Ovary (tissue), 9 donors: ENCODE data around the gene RNF123. TPM values are rescaled to one million over a fixed set of nuclear protein-coding genes. Genes with fewer than 3 reads are reported as not detected.

Experiments used
- DNase-seq, 5 donors: peaks; one replicate each; pipeline ENCODE4 v3.0.0-alpha.2; 2019 to 2020
- H3K27ac ChIP-seq, 2 donors: fragments of 200-600 bp; one replicate each; pipeline versions ENCODE4 v1.5.1 to v1.8.0; 2019 to 2022
- H3K27me3 ChIP-seq: fragments of 200-600 bp; one replicate; pipeline ENCODE4 v1.8.0; 2022
- H3K36me3 ChIP-seq: fragments of 200-600 bp; sonication (generic); one replicate; pipeline ENCODE4 v1.5.1; 2019
- H3K4me1 ChIP-seq: one replicate; pipeline ENCODE4 v1.8.1; 2013; ENCODE audit warnings: mild to moderate bottlenecking, moderate library complexity; ENCODE audit not compliant: insufficient read depth
- H3K4me3 ChIP-seq: fragments of 200-600 bp; sonication (generic); one replicate; pipeline ENCODE4 v1.5.1; 2017
- H3K9me3 ChIP-seq, 2 donors: fragments of 200-600 bp in 1 of 2; sonication (generic) in 1 of 2; one replicate each; pipeline versions ENCODE4 v1.5.1 to v1.8.1; 2013 to 2019; ENCODE audit warnings: mild to moderate bottlenecking in 1 of 2, moderate library complexity in 1 of 2
- EP300 ChIP-seq: sonication (generic); formaldehyde crosslinking; IDR thresholded peaks from one replicate; pipeline ENCODE4 v1.6.1; 2017; ENCODE audit warnings: antibody characterized with exemption
- POLR2A ChIP-seq: fragments of 450-650 bp; IDR thresholded peaks from one replicate; pipeline ENCODE4 v1.6.1; 2017; ENCODE audit warnings: antibody characterized with exemption, mild to moderate bottlenecking, moderate library complexity
- WGBS, 3 donors: extraction: QIAGEN DNeasy Blood & Tissue Kit in 1 of 3; methylation state at CpG; one replicate each; pipeline versions ENCODE4 v1.1.5 to v1.1.7; 2013 to 2017; 5-methylcytosine and 5-hydroxymethylcytosine counted together
- intact Hi-C, 4 donors: fragments of 100-400 bp; cut with DNase I; formaldehyde crosslinking; loops; one replicate each; pipeline versions ENCODE4 v1.11.0 to v1.15.1; 2022 to 2023
- polyA plus RNA-seq, 2 donors: library from polyadenylated mRNA; stranded (reverse); fragments of 200-250 nt in 1 of 2; fragments of 350-450 nt in 1 of 2; fragmentation: Illumina TruSeq in 1 of 2; extraction: RNeasy Lipid Tissue Mini Kit (QIAGEN cat#74804) in 1 of 2; gene quantifications; one replicate each; pipeline ENCODE4 v1.2.3, GENCODE V29; 2013 to 2014
- total RNA-seq, 7 donors: library from RNA; depleted of rRNA in 2 of 7; stranded (reverse); fragments of >200 nt in 2 of 7; fragmentation: NEBNext Ultra II Directional in 3 of 7; extraction: Animal tissue kit (Norgen Biotek cat#: 25700) in 3 of 7; gene quantifications; one replicate each; pipeline versions ENCODE4 v1.1.0 to v1.2.4, GENCODE V29; 2016 to 2023
- TF ChIP-seq, protein P1 (sequence below), 3 donors: fragments of 450-650 bp in 2 of 3; fragments of 200-600 bp in 1 of 3; IDR thresholded peaks; one replicate each; pipeline versions ENCODE4 v1.5.1 to v1.8.0; 2016 to 2022; ENCODE audit warnings: antibody characterized with exemption in 3 of 3, mild to moderate bottlenecking in 1 of 3
- donor health status: DM: no; HTN: no; CAD: no; lungs with moderate emphysema.
- donor health status: DM: no; HTN: no; CAD: no.
- donor health status: Bipolar disorder and iron deficiency.
- donor health status: DM: yes; HTN: yes; CAD: no.
- donor health status: DM: no; HTN: no; CAD: no.
- donor health status: DM: yes; HTN: yes; CAD: no.

The RNF123 gene
- total and polyA plus RNA-seq, 9 donors: 15.9 to 37.6 (median 24.0) TPM

DNA sequence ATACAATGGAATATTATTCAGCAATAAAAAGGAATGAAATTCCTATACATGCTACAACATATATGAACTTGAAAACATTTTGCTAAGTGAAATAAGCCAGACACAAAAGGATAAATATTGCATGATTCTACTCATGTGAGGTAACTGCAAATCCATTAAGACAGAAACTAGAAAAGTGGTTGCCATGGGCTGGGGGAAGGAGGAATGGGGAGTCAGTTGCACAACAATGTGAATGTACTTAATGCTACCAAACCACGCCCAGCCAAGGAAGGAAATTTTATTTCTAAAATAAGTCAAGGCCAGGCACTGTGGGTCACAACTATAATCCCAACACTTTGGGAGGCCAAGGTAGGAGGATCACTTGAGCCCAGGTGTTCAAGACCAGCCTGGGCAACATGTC, 44.2 kb downstream of the RNF123 start:
- WGBS, 3 donors: 83 to 100% (median 88%) methylated on average over 1 of the region's 1 CpG
- Histone ChIP-seq H3K27me3 (no peaks in the 10 kb centered on the region), H3K9me3 (no peaks in the 10 kb centered on the region), H3K4me1 (no peaks in the 10 kb centered on the region), H3K4me3 (no peak overlapping the region), H3K36me3 (no peaks in the 10 kb centered on the region), H3K27ac (no peak overlapping the region)
- no peak for DNase-seq
- TF ChIP-seq EP300 (no peak), POLR2A (no peak)
- intact Hi-C loops: no loop called here

DNA sequence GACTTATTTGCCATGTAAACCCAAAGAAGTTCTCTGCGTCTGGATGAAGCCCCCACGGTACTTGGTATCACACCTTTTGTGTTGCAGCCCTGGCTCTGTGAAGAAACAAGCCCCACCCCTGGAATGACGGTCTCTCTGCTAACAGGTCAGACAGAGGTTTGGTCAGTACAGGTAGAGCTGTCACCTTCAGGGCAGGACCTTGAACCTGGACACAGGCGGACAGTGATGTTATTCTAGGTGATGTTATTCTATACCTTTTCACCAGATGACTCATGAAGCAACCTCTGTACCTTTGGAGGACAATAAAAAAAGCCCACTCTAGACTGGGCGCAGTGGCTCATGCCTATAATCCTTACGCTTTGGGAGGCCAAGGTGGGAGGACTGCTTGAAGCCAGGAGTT, 45.4 kb downstream of the RNF123 start:
- H3K27ac ChIP-seq: no peak overlapping the region
- TF ChIP-seq, protein P1, sequence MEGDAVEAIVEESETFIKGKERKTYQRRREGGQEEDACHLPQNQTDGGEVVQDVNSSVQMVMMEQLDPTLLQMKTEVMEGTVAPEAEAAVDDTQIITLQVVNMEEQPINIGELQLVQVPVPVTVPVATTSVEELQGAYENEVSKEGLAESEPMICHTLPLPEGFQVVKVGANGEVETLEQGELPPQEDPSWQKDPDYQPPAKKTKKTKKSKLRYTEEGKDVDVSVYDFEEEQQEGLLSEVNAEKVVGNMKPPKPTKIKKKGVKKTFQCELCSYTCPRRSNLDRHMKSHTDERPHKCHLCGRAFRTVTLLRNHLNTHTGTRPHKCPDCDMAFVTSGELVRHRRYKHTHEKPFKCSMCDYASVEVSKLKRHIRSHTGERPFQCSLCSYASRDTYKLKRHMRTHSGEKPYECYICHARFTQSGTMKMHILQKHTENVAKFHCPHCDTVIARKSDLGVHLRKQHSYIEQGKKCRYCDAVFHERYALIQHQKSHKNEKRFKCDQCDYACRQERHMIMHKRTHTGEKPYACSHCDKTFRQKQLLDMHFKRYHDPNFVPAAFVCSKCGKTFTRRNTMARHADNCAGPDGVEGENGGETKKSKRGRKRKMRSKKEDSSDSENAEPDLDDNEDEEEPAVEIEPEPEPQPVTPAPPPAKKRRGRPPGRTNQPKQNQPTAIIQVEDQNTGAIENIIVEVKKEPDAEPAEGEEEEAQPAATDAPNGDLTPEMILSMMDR (IDR thresholded peaks at IDR 0.05): no peak
- TF ChIP-seq EP300 (no peak), POLR2A (no peak)
- 90 to 91% (median 91%) methylated on average over 6 of the region's 6 CpGs for WGBS, 3 donors
- H3K36me3 ChIP-seq: no peaks in the 10 kb centered on the region
- intact Hi-C loops: no loop called here
- no peaks in the 10 kb centered on the region for H3K4me1 ChIP-seq
- no peaks in the 10 kb centered on the region for H3K27me3 ChIP-seq
- H3K4me3 ChIP-seq: no peak overlapping the region
- no peaks in the 10 kb centered on the region for H3K9me3 ChIP-seq
- no peak for DNase-seq

DNA sequence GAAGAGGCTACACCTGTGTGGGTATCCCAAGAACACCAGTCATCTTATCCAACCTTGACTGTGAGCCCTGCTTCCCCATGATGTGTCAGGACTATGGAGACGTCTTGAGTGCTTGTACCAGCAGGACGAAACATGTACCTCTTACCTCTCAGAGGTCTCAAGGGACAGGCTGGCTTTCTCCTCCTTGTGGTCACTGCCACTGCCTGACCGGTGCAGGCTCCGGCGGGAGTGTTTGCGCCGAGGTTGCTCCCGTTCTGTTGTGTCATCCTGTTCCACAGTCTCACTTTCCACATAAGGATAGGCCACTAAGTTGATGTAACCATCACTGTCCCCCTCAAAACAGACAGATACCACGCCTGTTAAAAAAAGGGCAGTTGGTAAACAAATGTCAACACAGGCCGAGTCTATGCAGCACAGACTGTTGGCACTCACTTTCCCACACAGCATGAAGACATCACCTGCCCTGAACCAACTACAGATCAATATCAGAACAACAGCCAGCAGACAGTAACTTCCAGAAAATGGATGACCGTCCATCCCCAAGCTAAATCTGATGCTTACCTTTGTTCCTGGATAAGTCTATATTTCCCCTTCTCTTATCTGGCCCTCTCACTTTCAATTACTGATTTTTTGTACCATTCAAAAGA, 48.8 kb downstream of the RNF123 start:
- Histone ChIP-seq H3K27me3 (no peaks in the 10 kb centered on the region), H3K4me1 (no peaks in the 10 kb centered on the region), H3K27ac (no peak overlapping the region), H3K4me3 (no peak overlapping the region), H3K36me3 (no peaks in the 10 kb centered on the region), H3K9me3 (no peaks in the 10 kb centered on the region)
- TF ChIP-seq EP300: no peak
- TF ChIP-seq POLR2A: no peak
- TF ChIP-seq, protein P1 (IDR thresholded peaks at IDR 0.05): no peak
- intact Hi-C loops: no loop called here
- 93 to 96% (median 95%) methylated on average over 11 of the region's 11 CpGs for WGBS, 3 donors
- DNase-seq: no peak

DNA sequence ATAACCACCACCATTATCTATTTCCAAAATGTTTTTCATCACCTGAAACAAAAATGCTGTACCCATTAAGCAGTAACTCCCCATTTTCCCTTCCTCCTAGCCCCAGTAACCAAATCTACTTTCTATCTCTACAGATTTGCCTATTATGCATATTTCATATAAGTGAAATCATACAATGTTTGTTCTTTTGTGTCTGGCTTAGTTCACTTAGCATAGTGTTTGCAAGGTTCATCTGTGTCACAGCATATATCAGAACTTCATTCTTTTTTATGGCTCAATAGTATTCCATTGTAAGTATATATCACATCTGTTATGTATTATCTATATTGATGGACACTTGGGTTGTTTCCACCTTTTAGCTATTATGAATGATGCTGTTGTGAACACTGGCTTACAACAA, 51.1 kb downstream of the RNF123 start:
- Histone ChIP-seq H3K4me3 (no peak overlapping the region), H3K4me1 (no peaks in the 10 kb centered on the region), H3K9me3 (no peaks in the 10 kb centered on the region), H3K27ac (no peak overlapping the region), H3K27me3 (no peaks in the 10 kb centered on the region), H3K36me3 (no peaks in the 10 kb centered on the region)
- intact Hi-C loops: no loop called here
- TF ChIP-seq EP300: no peak
- no peak for TF ChIP-seq POLR2A
- TF ChIP-seq, protein P1 (IDR thresholded peaks at IDR 0.05): no peak
- DNase-seq: no peak

DNA sequence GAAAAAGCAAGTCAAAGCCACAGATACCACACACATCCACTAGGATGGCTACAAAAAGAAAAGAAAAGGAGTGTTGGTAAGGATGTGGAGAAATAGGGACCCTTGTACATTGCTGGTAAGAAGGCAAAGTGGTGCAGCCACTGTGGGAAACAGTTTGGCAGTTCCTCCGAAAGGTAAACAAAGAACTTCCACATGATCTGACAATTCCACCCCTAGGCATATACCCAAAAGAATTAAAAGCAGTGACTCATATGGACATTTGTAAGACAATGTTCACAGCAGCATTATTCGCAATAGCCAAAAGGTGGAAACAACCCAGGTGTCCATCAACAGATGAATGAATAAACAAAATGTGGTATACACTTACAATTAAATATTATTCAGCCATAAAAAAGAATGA, 56.6 kb downstream of the RNF123 start:
- TF ChIP-seq, protein P1 (IDR thresholded peaks at IDR 0.05): no peak
- TF ChIP-seq EP300: no peak
- no peak for TF ChIP-seq POLR2A
- Histone ChIP-seq H3K9me3 (no peaks in the 10 kb centered on the region), H3K27me3 (no peaks in the 10 kb centered on the region), H3K36me3 (no peaks in the 10 kb centered on the region), H3K4me1 (peaks cover 8% of the 10 kb centered on the region), H3K4me3 (no peak overlapping the region), H3K27ac (no peak overlapping the region)
- no peak for DNase-seq
- 91 to 95% (median 93%) methylated on average over 2 of the region's 2 CpGs for WGBS, 3 donors
- intact Hi-C loops: no loop called here
